K562 (cell line): ENCODE measurements around the gene HIPK1. TPM values are rescaled to one million over a fixed set of nuclear protein-coding genes. Genes with fewer than 3 reads are reported as not detected.

Experiments
- AFF4 ChIP-seq: sonication (generic); formaldehyde crosslinking; IDR thresholded peaks from 2 replicates; pipeline ENCODE4 v1.8.0; 2023; ENCODE audit warnings: mild to moderate bottlenecking, missing genetic modification reagents
- ETV6 ChIP-seq, 3 experiments: fragments of 150-350 bp in 1 of 3; sonication (generic) in 1 of 3; formaldehyde crosslinking in 1 of 3; IDR thresholded peaks; 2 replicates each; pipeline versions ENCODE4 v1.6.1 to v1.8.0; 2014 to 2022; ENCODE audit warnings: borderline replicate concordance in 2 of 3, low read depth in 2 of 3, antibody characterized with exemption in 1 of 3, low read length in 1 of 3, mild to moderate bottlenecking in 1 of 3, missing genetic modification reagents in 1 of 3
- HOXB6 ChIP-seq: fragments of 250-450 bp; sonication (Bioruptor Pico); IDR thresholded peaks from 2 replicates; pipeline ENCODE4 v1.5.1; 2022; ENCODE audit warnings: mild to moderate bottlenecking, borderline replicate concordance
- NUFIP1 ChIP-seq: fragments of 450-650 bp; IDR thresholded peaks from 2 replicates; pipeline ENCODE4 v1.6.1; 2018; ENCODE audit not compliant: partially characterized antibody
- POLR2A ChIP-seq: fragments of 450-650 bp; conservative IDR thresholded peaks from 2 replicates; pipeline ENCODE4 v1.6.1; 2016
- SRSF3 ChIP-seq: fragments of 200-400 bp; formaldehyde crosslinking; IDR thresholded peaks from 2 replicates; pipeline ENCODE4 v1.6.1; 2016; ENCODE audit warnings: mild to moderate bottlenecking, low read length, moderate library complexity; ENCODE audit not compliant: insufficient read depth
- TEAD1 ChIP-seq, 2 experiments: fragments of 450-650 bp in 1 of 2; sonication (generic) in 1 of 2; formaldehyde crosslinking; IDR thresholded peaks; 2 replicates each; pipeline versions ENCODE4 v1.4.0 to v1.8.0; 2020 to 2022; ENCODE audit warnings: mild to moderate bottlenecking in 2 of 2, missing genetic modification reagents in 1 of 2
- ZC3H11A ChIP-seq: IDR thresholded peaks from 2 replicates; pipeline ENCODE4 v1.6.1; 2012; ENCODE audit warnings: low read depth, low read length, improper control_type of control experiment
- ZNF174 ChIP-seq: fragments of 250-450 bp; sonication (Bioruptor Pico); IDR thresholded peaks from 2 replicates; pipeline ENCODE4 v1.4.0; 2020; ENCODE audit warnings: mild to moderate bottlenecking
- ZNF23 ChIP-seq: fragments of 250-450 bp; sonication (Bioruptor Pico); IDR thresholded peaks from 2 replicates; pipeline ENCODE4 v1.4.0; 2020; ENCODE audit warnings: mild to moderate bottlenecking
- ZNF282 ChIP-seq: sonication (generic); formaldehyde crosslinking; IDR thresholded peaks from 2 replicates; pipeline ENCODE4 v1.8.1; 2023; ENCODE audit warnings: missing genetic modification reagents
- polyA plus RNA-seq, 8 experiments: library from polyadenylated mRNA; depleted of rRNA in 4 of 8; stranded (reverse) in 5 of 8; unstranded in 3 of 8; fragments of >200 nt; fragmentation: Nextera tagmentation in 2 of 8; fragmentation: Illumina TruSeq in 1 of 8; extraction: Ambion mirVana in 2 of 8; extraction: Trizol in 1 of 8; gene quantifications; 2 replicates each; pipeline versions ENCODE4 v1.2.1 to v1.2.3, GENCODE V29; 2011 to 2014; ENCODE audit warnings: inconsistent platforms in 1 of 8, missing spikeins in 1 of 8
- total RNA-seq, 7 experiments: library from RNA; depleted of rRNA in 6 of 7; stranded (reverse); fragments of >200 nt in 6 of 7; fragmentation: Illumina TruSeq in 2 of 7; extraction: Trizol in 2 of 7; gene quantifications; 2 replicates each; pipeline versions ENCODE4 v1.2.1 to v1.2.3, GENCODE V29; 2011 to 2021; ENCODE audit warnings: low replicate concordance in 1 of 7
- TF ChIP-seq, protein P1 (sequence below): sonication (generic); formaldehyde crosslinking; IDR thresholded peaks from 2 replicates; pipeline ENCODE4 v1.8.1; 2023; ENCODE audit warnings: mild to moderate bottlenecking, missing genetic modification reagents
- TF ChIP-seq, protein P2 (sequence below): fragments of 250-450 bp; sonication (Bioruptor Pico); IDR thresholded peaks from 2 replicates; pipeline ENCODE4 v1.9.0; 2021; ENCODE audit warnings: mild to moderate bottlenecking
- TF ChIP-seq, protein P3 (sequence below): fragments of 250-450 bp; sonication (Bioruptor Pico); IDR thresholded peaks from 2 replicates; pipeline ENCODE4 v1.4.0; 2020
- TF ChIP-seq, protein P4 (sequence below): sonication (generic); formaldehyde crosslinking; IDR thresholded peaks from 2 replicates; pipeline ENCODE4 v1.8.0; 2023; ENCODE audit warnings: mild to moderate bottlenecking, missing genetic modification reagents

The HIPK1 gene
- total and polyA plus RNA-seq, 9 of the 15 experiments (the other 6 are each of a cell fraction or from before 2014, with no cell fraction given) = 10.0 to 57.9 (median 29.6) TPM

GRCh38 chr1:113928941-113929749 is at the start of gene HIPK1 (continued):
- TF ChIP-seq, protein P1, sequence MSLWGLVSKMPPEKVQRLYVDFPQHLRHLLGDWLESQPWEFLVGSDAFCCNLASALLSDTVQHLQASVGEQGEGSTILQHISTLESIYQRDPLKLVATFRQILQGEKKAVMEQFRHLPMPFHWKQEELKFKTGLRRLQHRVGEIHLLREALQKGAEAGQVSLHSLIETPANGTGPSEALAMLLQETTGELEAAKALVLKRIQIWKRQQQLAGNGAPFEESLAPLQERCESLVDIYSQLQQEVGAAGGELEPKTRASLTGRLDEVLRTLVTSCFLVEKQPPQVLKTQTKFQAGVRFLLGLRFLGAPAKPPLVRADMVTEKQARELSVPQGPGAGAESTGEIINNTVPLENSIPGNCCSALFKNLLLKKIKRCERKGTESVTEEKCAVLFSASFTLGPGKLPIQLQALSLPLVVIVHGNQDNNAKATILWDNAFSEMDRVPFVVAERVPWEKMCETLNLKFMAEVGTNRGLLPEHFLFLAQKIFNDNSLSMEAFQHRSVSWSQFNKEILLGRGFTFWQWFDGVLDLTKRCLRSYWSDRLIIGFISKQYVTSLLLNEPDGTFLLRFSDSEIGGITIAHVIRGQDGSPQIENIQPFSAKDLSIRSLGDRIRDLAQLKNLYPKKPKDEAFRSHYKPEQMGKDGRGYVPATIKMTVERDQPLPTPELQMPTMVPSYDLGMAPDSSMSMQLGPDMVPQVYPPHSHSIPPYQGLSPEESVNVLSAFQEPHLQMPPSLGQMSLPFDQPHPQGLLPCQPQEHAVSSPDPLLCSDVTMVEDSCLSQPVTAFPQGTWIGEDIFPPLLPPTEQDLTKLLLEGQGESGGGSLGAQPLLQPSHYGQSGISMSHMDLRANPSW (CRISPR knock-in tag) = peak; percentile 34; the same call in 1 of the 2 replicates
- TF ChIP-seq, protein P2, sequence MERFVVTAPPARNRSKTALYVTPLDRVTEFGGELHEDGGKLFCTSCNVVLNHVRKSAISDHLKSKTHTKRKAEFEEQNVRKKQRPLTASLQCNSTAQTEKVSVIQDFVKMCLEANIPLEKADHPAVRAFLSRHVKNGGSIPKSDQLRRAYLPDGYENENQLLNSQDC = peak; percentile 71; the same call in 1 of the 2 replicates
- no peak for TF ChIP-seq SRSF3
- TF ChIP-seq ZNF174 (CRISPR knock-in tag) = no peak
- peak; percentile 96 for TF ChIP-seq AFF4 (CRISPR knock-in tag)
- TF ChIP-seq POLR2A = peak; percentile 85
- TF ChIP-seq ZNF23 = no peak
- TF ChIP-seq ZC3H11A = peak; percentile 23; the same call in 1 of the 2 replicates
- 0 out of 4 replicates have a peak, but pooled peaks of 1 of the 2 experiments have one; percentile 20 for TF ChIP-seq ETV6 (IDR thresholded peaks at IDR 0.05; ENCODE audit: borderline replicate concordance in 1 of 2, low read depth in 2 of 2, low read length in 1 of 2)
- peak; percentile 67; the same call in 1 of the 2 replicates for TF ChIP-seq ETV6 (CRISPR knock-in tag; IDR thresholded peaks at IDR 0.05; ENCODE audit: borderline replicate concordance)
- no peak for TF ChIP-seq HOXB6 (CRISPR knock-in tag)
- peak; percentile 63 to 92; a peak in 3 of 4 replicates for TF ChIP-seq TEAD1 (CRISPR knock-in tag; IDR thresholded peaks at IDR 0.05)
- TF ChIP-seq ZNF282 = 0 out of 2 replicates have a peak, but pooled peaks have one; percentile 19
- TF ChIP-seq NUFIP1 = no peak
- TF ChIP-seq, protein P3, sequence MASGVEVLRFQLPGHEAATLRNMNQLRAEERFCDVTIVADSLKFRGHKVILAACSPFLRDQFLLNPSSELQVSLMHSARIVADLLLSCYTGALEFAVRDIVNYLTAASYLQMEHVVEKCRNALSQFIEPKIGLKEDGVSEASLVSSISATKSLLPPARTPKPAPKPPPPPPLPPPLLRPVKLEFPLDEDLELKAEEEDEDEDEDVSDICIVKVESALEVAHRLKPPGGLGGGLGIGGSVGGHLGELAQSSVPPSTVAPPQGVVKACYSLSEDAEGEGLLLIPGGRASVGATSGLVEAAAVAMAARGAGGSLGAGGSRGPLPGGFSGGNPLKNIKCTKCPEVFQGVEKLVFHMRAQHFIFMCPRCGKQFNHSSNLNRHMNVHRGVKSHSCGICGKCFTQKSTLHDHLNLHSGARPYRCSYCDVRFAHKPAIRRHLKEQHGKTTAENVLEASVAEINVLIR = peak; percentile 77
- TF ChIP-seq, protein P4, sequence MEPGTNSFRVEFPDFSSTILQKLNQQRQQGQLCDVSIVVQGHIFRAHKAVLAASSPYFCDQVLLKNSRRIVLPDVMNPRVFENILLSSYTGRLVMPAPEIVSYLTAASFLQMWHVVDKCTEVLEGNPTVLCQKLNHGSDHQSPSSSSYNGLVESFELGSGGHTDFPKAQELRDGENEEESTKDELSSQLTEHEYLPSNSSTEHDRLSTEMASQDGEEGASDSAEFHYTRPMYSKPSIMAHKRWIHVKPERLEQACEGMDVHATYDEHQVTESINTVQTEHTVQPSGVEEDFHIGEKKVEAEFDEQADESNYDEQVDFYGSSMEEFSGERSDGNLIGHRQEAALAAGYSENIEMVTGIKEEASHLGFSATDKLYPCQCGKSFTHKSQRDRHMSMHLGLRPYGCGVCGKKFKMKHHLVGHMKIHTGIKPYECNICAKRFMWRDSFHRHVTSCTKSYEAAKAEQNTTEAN (CRISPR knock-in tag) = 0 out of 2 replicates have a peak, but pooled peaks have one; percentile 14
